ENCODE results near the gene ENTPD7. TPM values are rescaled to one million over a fixed set of nuclear protein-coding genes. Genes with fewer than 3 reads are reported as not detected.
A peak's percentile ranks its signal among the peaks of the same experiment; 100 is the strongest.

The ENTPD7 gene
- total and polyA plus RNA-seq, 9 of the 15 experiments (the other 6 are each of a cell fraction or from before 2014, with no cell fraction given) = 1.4 to 13.9 (median 8.5) TPM

GRCh38 chr10:99659031-99659867 is at the start of gene ENTPD7 (continued):
- TF ChIP-seq ZNF511 (CRISPR knock-in tag; IDR thresholded peaks at IDR 0.05) (no peak), ZBTB5 (IDR thresholded peaks at IDR 0.05) (no peak), PRDM10 (IDR thresholded peaks at IDR 0.05; ENCODE audit: partially characterized antibody) (peak; percentile 42), E4F1 (CRISPR knock-in tag; IDR thresholded peaks at IDR 0.05; ENCODE audit: borderline replicate concordance) (no peak), EP300 (IDR thresholded peaks at IDR 0.05; ENCODE audit: low read length) (no peak), POLR2B (IDR thresholded peaks at IDR 0.05; ENCODE audit: low read depth, partially characterized antibody) (peak; percentile 62), MEIS2 (IDR thresholded peaks at IDR 0.05; ENCODE audit: partially characterized antibody) (peak; percentile 56), ZNF217 (CRISPR knock-in tag; IDR thresholded peaks at IDR 0.05) (no peak), NR2C2 (CRISPR knock-in tag; IDR thresholded peaks at IDR 0.05) (no peak), NR2C2 (tag; IDR thresholded peaks at IDR 0.05) (no peak; the same call in 1 of the 2 replicates), BRF1 (IDR thresholded peaks at IDR 0.05; ENCODE audit: borderline replicate concordance, extremely low read depth, insufficient read length) (no peak), ATF3 (IDR thresholded peaks at IDR 0.05) (no peak), ATF3 (CRISPR knock-in tag; conservative IDR thresholded peaks at IDR 0.05) (no peak), MCM3 (IDR thresholded peaks at IDR 0.05) (no peak), ZNF133 (CRISPR knock-in tag; IDR thresholded peaks at IDR 0.05) (no peak), GTF2A2 (tag; IDR thresholded peaks at IDR 0.05) (no peak), MTA3 (IDR thresholded peaks at IDR 0.05; ENCODE audit: borderline replicate concordance) (no peak; the same call in 1 of the 2 replicates)
